GM21515 (cell line): ENCODE data around the gene TAS2R50.
"Not testable (repeated sequence)": the region's sequence is repeated elsewhere in the genome, so short reads cannot be mapped to it uniquely, and the experiment has no call there.

Experiments
- ATAC-seq: cut with Tn5 transposase; IDR thresholded peaks from one replicate; pipeline ENCODE4 v1.9.1; 2021; ENCODE audit not compliant: unreplicated experiment

The TAS2R50 gene

GRCh38 chr12:10986812-10987211 lies at the start of gene TAS2R50:
TSS of gene TAS2R50 (minus strand) at chr12:10986912. CDS start at chr12:10986860, 52 bp downstream.
- ATAC-seq = no peak

GRCh38 chr12:11033959-11034358 lies 47.2 kb upstream of the TAS2R50 start:
- not testable (repeated sequence) for ATAC-seq

- no peak for ATAC-seq
Observed at GRCh38 chr12:11031307-11031706, 44.6 kb upstream of the TAS2R50 start, which contains the start of gene TAS2R31. TSS of gene TAS2R31 (minus strand) at chr12:11031407. CDS start at chr12:11031335, 72 bp downstream.

- no peak for ATAC-seq
Observed at GRCh38 chr12:11026118-11026517, 39.4 kb upstream of the TAS2R50 start.

- no peak for ATAC-seq
Observed at GRCh38 chr12:11023387-11023786, 36.7 kb upstream of the TAS2R50 start.

- ATAC-seq = no peak
Observed at GRCh38 chr12:11022520-11022919, 35.8 kb upstream of the TAS2R50 start, which contains the start of gene TAS2R19. TSS of gene TAS2R19 (minus strand) at chr12:11022620. CDS start at chr12:11022571, 49 bp downstream.

GRCh38 chr12:11016937-11017336 lies 30.2 kb upstream of the TAS2R50 start:
- ATAC-seq = no peak

- no peak for ATAC-seq
Observed at GRCh38 chr12:11015775-11016430, 29.2 kb upstream of the TAS2R50 start.

- ATAC-seq = no peak
Observed at GRCh38 chr12:11014234-11014633, 27.5 kb upstream of the TAS2R50 start.

GRCh38 chr12:11007608-11008007 lies 20.9 kb upstream of the TAS2R50 start:
- no peak for ATAC-seq

- ATAC-seq = no peak
Observed at GRCh38 chr12:10998204-10998603, 11.5 kb upstream of the TAS2R50 start, which contains the start of gene TAS2R20. TSS of gene TAS2R20 (minus strand) at chr12:10998304. CDS start at chr12:10997875, 429 bp downstream.

GRCh38 chr12:10994307-10994706 lies 7.6 kb upstream of the TAS2R50 start:
- no peak for ATAC-seq

- no peak for ATAC-seq
Observed at GRCh38 chr12:10989107-10989506, 2.4 kb upstream of the TAS2R50 start.

- no peak for ATAC-seq
Observed at GRCh38 chr12:10982244-10982643, 4.5 kb downstream of the TAS2R50 start.

- no peak for ATAC-seq
Observed at GRCh38 chr12:10974965-10975364, 11.7 kb downstream of the TAS2R50 start.

GRCh38 chr12:10968765-10969456 lies 17.8 kb downstream of the TAS2R50 start:
- ATAC-seq = no peak

- ATAC-seq = no peak
Observed at GRCh38 chr12:10967409-10967808, 19.3 kb downstream of the TAS2R50 start.

GRCh38 chr12:10966314-10966713 lies 20.4 kb downstream of the TAS2R50 start:
- ATAC-seq = no peak

GRCh38 chr12:10965476-10965875 lies 21.2 kb downstream of the TAS2R50 start:
- ATAC-seq = no peak

- no peak for ATAC-seq
Observed at GRCh38 chr12:10960211-10960610, 26.5 kb downstream of the TAS2R50 start.

GRCh38 chr12:10959804-10960203 lies 26.9 kb downstream of the TAS2R50 start:
- no peak for ATAC-seq

- no peak for ATAC-seq
Observed at GRCh38 chr12:10957741-10958140, 29.0 kb downstream of the TAS2R50 start.
